Measurements from ENCODE around the gene PTX4.
"Not testable (repeated sequence)": the region's sequence is repeated elsewhere in the genome, so short reads cannot be mapped to it uniquely, and the experiment has no call there.

The PTX4 gene

DNA sequence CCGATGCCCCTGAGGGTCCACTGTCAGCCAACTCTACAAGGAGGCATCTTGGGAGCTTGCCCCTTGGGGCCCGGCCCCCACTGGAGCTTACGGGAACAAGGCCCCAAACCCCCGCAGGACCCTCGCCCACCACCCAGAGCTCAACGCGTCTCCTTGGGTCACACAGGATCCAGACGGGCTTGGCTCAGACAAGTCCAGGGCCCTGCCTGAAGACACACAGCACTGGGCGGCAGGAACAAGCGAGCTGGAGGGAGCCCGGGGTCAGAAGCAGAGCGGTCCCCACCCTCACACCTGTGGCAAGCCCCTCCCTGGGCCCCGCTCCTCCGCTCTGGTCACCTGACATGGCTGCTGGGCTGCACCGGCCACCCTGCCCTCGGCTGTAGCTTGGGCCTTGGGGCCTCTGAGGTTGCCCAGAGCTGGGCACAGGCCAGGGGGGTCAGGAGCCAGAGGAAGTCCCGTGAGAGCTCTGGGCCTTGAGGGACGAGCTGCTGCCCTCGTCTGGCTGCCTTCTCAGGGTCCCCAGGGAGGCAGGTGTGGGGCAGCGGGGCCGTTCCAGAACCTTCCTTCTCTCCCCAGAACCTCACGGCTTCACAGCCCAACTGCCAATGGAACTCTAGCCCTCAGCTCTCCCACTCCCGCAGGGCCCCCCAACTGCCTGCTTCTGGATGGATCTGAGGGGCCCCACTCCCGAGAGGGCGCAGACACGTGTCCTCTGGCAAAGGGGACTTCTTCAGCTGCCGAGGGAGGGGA, 44.6 kb downstream of the PTX4 start, which contains the start of gene CCDC154:
CCDC154 (minus strand) TSS at position 577 of the 750 bp plus-strand sequence; CDS start at position 343, 234 bp downstream.
- no peak within 1 kb of the TSS for H3K9ac ChIP-seq (ENCODE audit: low read depth in 1 of 2, low read length in 2 of 2)
- H3K36me3 ChIP-seq (ENCODE audit: control insufficient read depth in 2 of 2, insufficient read depth in 2 of 2, low read length in 2 of 2): peaks cover 9 to 10% of the 10 kb centered on the region in 2 donors
- H3K9me3 ChIP-seq (ENCODE audit: control insufficient read depth in 2 of 2, low read length in 2 of 2): no peaks in the 10 kb centered on the region
- no peaks in the 10 kb centered on the region for H3K4me1 ChIP-seq (ENCODE audit: control insufficient read depth in 2 of 2, insufficient read depth in 2 of 2, low read length in 2 of 2)
- H3K27ac ChIP-seq (ENCODE audit: low read depth in 2 of 2, low read length in 2 of 2): no peak within 1 kb of the TSS
- H3K4me3 ChIP-seq (ENCODE audit: low read length in 2 of 2): no peak within 1 kb of the TSS
- no peaks in the 10 kb centered on the region for H3K27me3 ChIP-seq (ENCODE audit: control insufficient read depth in 2 of 2, insufficient read depth in 2 of 2, low read length in 2 of 2)

DNA sequence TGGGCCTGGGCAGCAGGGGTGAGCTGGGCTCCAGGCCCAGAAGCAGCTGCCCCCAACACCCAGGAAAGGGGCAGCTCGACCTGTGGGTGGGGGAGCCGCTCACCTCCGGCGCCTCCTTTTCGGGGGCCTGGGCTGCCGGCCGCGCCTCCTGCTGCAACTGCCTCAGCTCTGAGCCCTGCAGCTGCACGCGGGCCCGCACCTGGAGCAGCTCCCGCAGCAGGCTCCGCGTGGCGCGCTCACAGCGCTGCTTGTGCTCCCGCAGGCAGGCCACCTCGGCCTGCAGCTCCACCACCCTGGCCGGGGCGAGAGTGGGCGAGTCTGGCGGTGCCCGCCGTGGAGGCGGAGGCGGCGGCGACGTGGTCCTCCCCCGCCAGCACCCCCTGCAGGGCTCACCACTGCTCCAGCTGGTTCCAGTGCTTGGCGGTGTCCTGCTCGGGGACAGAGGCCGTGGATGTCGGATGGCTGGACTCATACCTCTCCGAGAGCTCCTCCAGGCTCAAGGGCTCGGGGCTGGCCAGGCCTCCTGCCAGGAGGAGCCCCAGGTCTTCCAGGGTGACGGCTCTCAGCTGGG, 45.3 kb downstream of the PTX4 start:
- no peak overlapping the region for H3K9ac ChIP-seq (ENCODE audit: low read depth in 1 of 2, low read length in 2 of 2)
- no peak overlapping the region for H3K4me3 ChIP-seq (ENCODE audit: low read length in 2 of 2)
- peaks cover 9 to 10% of the 10 kb centered on the region in 2 donors for H3K36me3 ChIP-seq (ENCODE audit: control insufficient read depth in 2 of 2, insufficient read depth in 2 of 2, low read length in 2 of 2)
- no peaks in the 10 kb centered on the region for H3K27me3 ChIP-seq (ENCODE audit: control insufficient read depth in 2 of 2, insufficient read depth in 2 of 2, low read length in 2 of 2)
- H3K4me1 ChIP-seq (ENCODE audit: control insufficient read depth in 2 of 2, insufficient read depth in 2 of 2, low read length in 2 of 2): no peaks in the 10 kb centered on the region
- no peak overlapping the region for H3K27ac ChIP-seq (ENCODE audit: low read depth in 2 of 2, low read length in 2 of 2)
- H3K9me3 ChIP-seq (ENCODE audit: control insufficient read depth in 2 of 2, low read length in 2 of 2): no peaks in the 10 kb centered on the region

DNA sequence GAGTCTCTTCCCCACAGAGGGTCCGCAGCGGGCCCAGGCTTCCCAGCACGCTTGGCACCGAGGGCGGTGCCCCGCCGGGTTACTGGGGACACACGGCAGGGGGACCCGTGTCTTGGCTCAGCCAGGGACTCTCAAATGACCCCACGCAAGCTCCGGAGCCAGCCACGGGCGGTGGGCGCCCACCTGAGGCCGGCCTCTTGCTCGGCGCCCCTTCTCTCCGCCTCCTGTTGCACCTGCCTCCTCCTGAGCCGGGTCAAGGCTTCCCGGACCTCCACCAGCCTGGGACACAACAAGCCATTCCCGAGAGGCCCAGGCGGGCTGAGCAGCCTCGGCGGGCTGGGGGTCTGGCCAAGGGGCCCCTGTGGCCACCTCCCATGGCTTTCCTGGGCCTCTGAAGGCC, 46.0 kb downstream of the PTX4 start:
- Histone ChIP-seq H3K9ac (ENCODE audit: low read depth in 1 of 2, low read length in 2 of 2) (no peak overlapping the region), H3K27me3 (ENCODE audit: control insufficient read depth in 2 of 2, insufficient read depth in 2 of 2, low read length in 2 of 2) (no peaks in the 10 kb centered on the region), H3K27ac (ENCODE audit: low read depth in 2 of 2, low read length in 2 of 2) (no peak overlapping the region), H3K4me1 (ENCODE audit: control insufficient read depth in 2 of 2, insufficient read depth in 2 of 2, low read length in 2 of 2) (no peaks in the 10 kb centered on the region), H3K4me3 (ENCODE audit: low read length in 2 of 2) (no peak overlapping the region), H3K9me3 (ENCODE audit: control insufficient read depth in 2 of 2, low read length in 2 of 2) (no peaks in the 10 kb centered on the region), H3K36me3 (ENCODE audit: control insufficient read depth in 2 of 2, insufficient read depth in 2 of 2, low read length in 2 of 2) (peaks cover under 1 to 4% of the 10 kb centered on the region in 2 donors)

DNA sequence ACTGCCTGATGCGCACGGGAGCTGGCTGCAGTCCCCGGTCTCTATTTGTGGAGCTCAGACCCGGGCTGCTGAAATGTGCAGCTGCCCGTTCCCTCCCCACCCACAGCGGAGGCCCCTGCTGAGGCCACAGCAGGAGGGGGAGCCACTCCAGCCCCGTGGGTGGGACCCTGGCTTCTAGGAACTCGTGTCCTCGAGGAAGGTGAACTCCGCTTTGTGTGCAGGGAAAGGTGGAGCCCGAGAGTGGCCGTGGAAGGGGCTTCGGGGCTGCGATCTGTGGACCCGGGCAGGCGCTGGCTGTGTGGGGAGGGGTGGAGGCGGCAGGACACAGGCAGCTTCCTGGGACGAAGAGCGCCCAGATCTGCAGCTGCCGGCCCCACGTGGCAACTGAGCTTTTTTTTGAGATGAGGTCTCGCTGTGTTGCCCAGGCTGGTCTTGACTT, 47.3 kb downstream of the PTX4 start:
- H3K4me1 ChIP-seq (ENCODE audit: control insufficient read depth in 2 of 2, insufficient read depth in 2 of 2, low read length in 2 of 2): no peaks in the 10 kb centered on the region

DNA sequence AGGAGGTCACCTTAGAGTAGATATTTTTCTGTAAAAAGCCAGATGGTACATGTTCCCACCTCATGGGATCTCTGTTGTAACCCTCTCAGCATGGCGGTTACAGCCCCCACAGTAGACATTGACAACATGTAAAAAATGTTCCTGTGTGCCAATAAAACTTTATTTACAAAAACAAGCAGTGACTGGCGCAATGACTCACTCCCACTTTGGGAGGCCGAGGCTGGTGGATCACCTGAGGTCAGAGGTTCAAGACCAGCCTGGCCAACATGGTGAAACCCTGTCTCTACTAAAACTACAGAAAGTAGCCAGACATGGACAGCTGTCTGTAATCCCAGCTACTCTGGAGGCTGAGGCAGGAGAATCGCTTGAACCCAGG, 49.1 kb downstream of the PTX4 start:
- not testable (repeated sequence) for H3K36me3 ChIP-seq (ENCODE audit: control insufficient read depth in 2 of 2, insufficient read depth in 2 of 2, low read length in 2 of 2); H3K4me3 ChIP-seq (ENCODE audit: low read length in 2 of 2); H3K9me3 ChIP-seq (ENCODE audit: control insufficient read depth in 2 of 2, low read length in 2 of 2); H3K27ac ChIP-seq (ENCODE audit: low read depth in 2 of 2, low read length in 2 of 2); H3K9ac ChIP-seq (ENCODE audit: low read depth in 1 of 2, low read length in 2 of 2); H3K4me1 ChIP-seq (ENCODE audit: control insufficient read depth in 2 of 2, insufficient read depth in 2 of 2, low read length in 2 of 2); H3K27me3 ChIP-seq (ENCODE audit: control insufficient read depth in 2 of 2, insufficient read depth in 2 of 2, low read length in 2 of 2)

More for the DNA sequence above, 47.3 kb downstream of the PTX4 start:
- Histone ChIP-seq H3K4me3 (ENCODE audit: low read length in 2 of 2) (no peak overlapping the region), H3K27me3 (ENCODE audit: control insufficient read depth in 2 of 2, insufficient read depth in 2 of 2, low read length in 2 of 2) (no peaks in the 10 kb centered on the region), H3K9ac (ENCODE audit: low read depth in 1 of 2, low read length in 2 of 2) (no peak overlapping the region), H3K36me3 (ENCODE audit: control insufficient read depth in 2 of 2, insufficient read depth in 2 of 2, low read length in 2 of 2) (peaks cover 0 to 3% of the 10 kb centered on the region in 2 donors), H3K27ac (ENCODE audit: low read depth in 2 of 2, low read length in 2 of 2) (no peak overlapping the region), H3K9me3 (ENCODE audit: control insufficient read depth in 2 of 2, low read length in 2 of 2) (no peaks in the 10 kb centered on the region)

DNA sequence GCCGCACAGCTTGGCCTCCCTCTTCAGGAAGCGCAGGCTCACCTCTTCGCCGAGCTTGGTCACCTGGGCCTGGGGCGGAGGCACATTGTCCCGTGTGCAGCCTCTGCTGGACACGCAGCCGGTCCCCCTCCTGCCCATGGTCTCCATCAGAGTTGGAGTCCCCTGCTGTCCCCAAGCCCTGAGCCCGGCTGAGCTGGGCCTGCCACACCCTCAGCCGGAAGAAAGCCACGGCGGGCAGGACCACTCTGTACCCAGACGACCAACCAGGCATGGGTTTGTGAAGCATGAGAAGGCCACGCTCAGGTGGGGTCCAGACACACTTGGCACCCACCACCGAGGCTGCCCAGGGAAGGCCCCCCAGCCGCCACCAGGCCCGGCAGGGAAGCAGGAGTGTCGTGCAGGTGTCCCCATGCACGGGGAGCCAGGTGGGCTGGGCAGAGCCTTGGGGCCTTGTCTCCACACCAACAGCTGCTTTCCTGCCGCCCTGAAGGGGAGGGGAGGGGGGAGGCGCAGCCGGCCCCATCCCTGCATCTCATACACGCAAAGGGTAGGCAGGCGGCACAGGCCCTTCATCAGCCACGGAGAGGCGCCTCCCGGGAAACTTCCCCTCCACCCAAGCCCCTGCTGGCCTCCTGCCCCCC, 49.6 kb downstream of the PTX4 start:
- no peak overlapping the region for H3K4me3 ChIP-seq (ENCODE audit: low read length in 2 of 2)
- no peaks in the 10 kb centered on the region for H3K36me3 ChIP-seq (ENCODE audit: control insufficient read depth in 2 of 2, insufficient read depth in 2 of 2, low read length in 2 of 2)
- no peak overlapping the region for H3K27ac ChIP-seq (ENCODE audit: low read depth in 2 of 2, low read length in 2 of 2)
- no peaks in the 10 kb centered on the region for H3K27me3 ChIP-seq (ENCODE audit: control insufficient read depth in 2 of 2, insufficient read depth in 2 of 2, low read length in 2 of 2)
- H3K4me1 ChIP-seq (ENCODE audit: control insufficient read depth in 2 of 2, insufficient read depth in 2 of 2, low read length in 2 of 2): no peaks in the 10 kb centered on the region
- H3K9me3 ChIP-seq (ENCODE audit: control insufficient read depth in 2 of 2, low read length in 2 of 2): no peaks in the 10 kb centered on the region
- H3K9ac ChIP-seq (ENCODE audit: low read depth in 1 of 2, low read length in 2 of 2): no peak overlapping the region

DNA sequence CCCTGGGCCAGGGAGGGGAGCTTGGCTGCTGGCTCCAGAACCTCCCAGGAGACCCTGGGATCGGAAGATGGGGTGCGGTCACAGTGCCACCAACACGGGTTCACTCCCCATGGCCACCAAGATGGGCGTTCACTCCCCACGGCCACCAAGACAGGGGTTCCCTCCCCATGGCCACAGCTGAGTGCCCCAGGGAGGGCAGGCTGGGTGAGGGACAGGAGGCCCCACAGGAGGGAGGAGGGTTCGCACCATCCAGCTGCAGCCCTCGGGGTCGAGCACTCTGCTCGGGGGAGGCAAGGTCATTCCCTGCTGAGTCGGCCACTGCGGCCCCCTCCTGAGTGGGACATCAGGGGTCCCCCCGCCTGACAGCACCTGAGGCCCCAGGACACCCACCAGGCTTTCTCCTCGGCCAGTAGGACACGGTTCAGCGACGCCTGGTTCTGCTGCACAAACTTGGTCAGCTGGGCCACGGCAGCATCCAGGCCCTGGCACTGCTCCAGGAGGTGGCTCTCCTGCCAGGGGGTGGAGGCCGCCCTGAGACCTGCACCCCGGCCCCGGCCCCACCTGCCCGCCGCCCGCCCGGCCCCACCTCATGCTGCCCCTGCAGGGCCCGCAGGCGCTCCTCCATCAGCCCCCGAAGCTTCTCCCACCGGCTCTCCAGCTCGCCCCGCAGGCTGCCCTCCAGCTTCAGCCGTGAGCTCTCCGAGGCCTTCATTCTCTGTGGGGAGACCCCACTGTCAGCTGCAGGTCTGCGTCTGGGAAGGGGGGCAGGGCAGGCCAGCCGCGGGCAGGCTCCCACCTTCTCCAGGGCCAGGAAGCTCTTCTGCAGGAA, 50.3 kb downstream of the PTX4 start:
- H3K9me3 ChIP-seq (ENCODE audit: control insufficient read depth in 2 of 2, low read length in 2 of 2): no peaks in the 10 kb centered on the region
- H3K36me3 ChIP-seq (ENCODE audit: control insufficient read depth in 2 of 2, insufficient read depth in 2 of 2, low read length in 2 of 2): no peaks in the 10 kb centered on the region
- H3K4me1 ChIP-seq (ENCODE audit: control insufficient read depth in 2 of 2, insufficient read depth in 2 of 2, low read length in 2 of 2): no peaks in the 10 kb centered on the region
- H3K27me3 ChIP-seq (ENCODE audit: control insufficient read depth in 2 of 2, insufficient read depth in 2 of 2, low read length in 2 of 2): no peaks in the 10 kb centered on the region
- H3K27ac ChIP-seq (ENCODE audit: low read depth in 2 of 2, low read length in 2 of 2): no peak overlapping the region
- H3K4me3 ChIP-seq (ENCODE audit: low read length in 2 of 2): no peak overlapping the region
- H3K9ac ChIP-seq (ENCODE audit: low read depth in 1 of 2, low read length in 2 of 2): no peak overlapping the region

DNA sequence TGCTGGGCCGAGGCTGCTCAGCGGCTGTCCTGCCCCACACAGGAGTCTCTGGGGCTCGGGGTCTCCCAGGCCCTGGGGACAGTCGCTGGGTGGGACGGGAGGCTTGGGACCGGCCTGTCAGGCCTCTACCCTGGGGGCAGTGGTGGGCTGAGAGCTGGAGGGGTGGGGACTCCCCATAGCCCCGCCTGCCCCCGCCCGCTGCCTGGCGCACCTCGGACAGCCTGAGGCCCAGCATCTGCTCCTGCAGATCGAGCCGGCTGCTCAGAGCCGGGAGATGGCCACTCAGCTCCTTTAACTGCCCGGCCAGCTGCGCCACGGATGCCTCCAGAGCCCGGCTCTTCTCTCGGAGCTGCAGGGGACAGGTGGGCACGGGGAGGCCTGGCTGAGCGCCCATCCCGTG, 51.1 kb downstream of the PTX4 start:
- no peaks in the 10 kb centered on the region for H3K27me3 ChIP-seq (ENCODE audit: control insufficient read depth in 2 of 2, insufficient read depth in 2 of 2, low read length in 2 of 2)
- no peak overlapping the region for H3K9ac ChIP-seq (ENCODE audit: low read depth in 1 of 2, low read length in 2 of 2)
- no peak overlapping the region for H3K27ac ChIP-seq (ENCODE audit: low read depth in 2 of 2, low read length in 2 of 2)
- no peak overlapping the region for H3K4me3 ChIP-seq (ENCODE audit: low read length in 2 of 2)
- H3K4me1 ChIP-seq (ENCODE audit: control insufficient read depth in 2 of 2, insufficient read depth in 2 of 2, low read length in 2 of 2): no peaks in the 10 kb centered on the region
- H3K36me3 ChIP-seq (ENCODE audit: control insufficient read depth in 2 of 2, insufficient read depth in 2 of 2, low read length in 2 of 2): no peaks in the 10 kb centered on the region
- H3K9me3 ChIP-seq (ENCODE audit: control insufficient read depth in 2 of 2, low read length in 2 of 2): no peaks in the 10 kb centered on the region

DNA sequence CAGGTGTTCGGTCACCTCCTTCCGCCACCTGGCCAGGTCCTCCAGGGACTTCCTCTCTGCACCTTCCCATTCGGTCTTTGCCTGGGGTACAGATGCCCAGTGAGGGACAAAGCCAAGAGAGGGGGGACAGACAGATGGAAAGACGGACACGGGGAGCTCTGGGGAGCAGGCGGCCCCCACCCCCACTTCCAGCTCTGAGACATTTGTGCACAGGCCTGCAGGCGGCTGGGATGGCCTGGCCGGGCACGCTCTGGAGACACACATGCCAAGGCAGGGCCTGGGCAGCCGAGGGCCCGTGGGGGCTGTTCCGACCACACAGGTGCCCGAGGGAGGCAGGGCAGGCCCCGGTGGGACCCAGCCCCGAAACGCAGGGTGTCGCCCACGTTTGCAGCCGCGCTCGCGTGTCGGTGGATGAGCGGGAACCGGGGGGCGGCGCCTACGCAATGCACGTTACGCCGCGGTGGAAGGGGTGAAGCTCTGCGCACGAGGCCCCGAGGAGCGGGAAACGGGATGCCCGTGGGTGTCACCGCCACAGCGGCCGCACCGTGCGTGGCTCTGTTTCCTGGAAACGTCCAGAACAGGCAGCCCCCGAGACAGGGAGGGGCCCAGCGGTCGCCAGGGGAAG, 51.9 kb downstream of the PTX4 start:
- no peak overlapping the region for H3K9ac ChIP-seq (ENCODE audit: low read depth in 1 of 2, low read length in 2 of 2)
- H3K4me1 ChIP-seq (ENCODE audit: control insufficient read depth in 2 of 2, insufficient read depth in 2 of 2, low read length in 2 of 2): no peaks in the 10 kb centered on the region
- H3K4me3 ChIP-seq (ENCODE audit: low read length in 2 of 2): no peak overlapping the region
- H3K36me3 ChIP-seq (ENCODE audit: control insufficient read depth in 2 of 2, insufficient read depth in 2 of 2, low read length in 2 of 2): no peaks in the 10 kb centered on the region
- H3K27me3 ChIP-seq (ENCODE audit: control insufficient read depth in 2 of 2, insufficient read depth in 2 of 2, low read length in 2 of 2): no peaks in the 10 kb centered on the region
- no peaks in the 10 kb centered on the region for H3K9me3 ChIP-seq (ENCODE audit: control insufficient read depth in 2 of 2, low read length in 2 of 2)
- H3K27ac ChIP-seq (ENCODE audit: low read depth in 2 of 2, low read length in 2 of 2): no peak overlapping the region
